Inflammatory macrophage treated with lipopolysaccharide for 1 hour (primary cell): ENCODE measurements around the gene BCAP29.
"Not testable (repeated sequence)": the region's sequence is repeated elsewhere in the genome, so short reads cannot be mapped to it uniquely, and the experiment has no call there.

Source experiments
- DNase-seq, 2 donors: peaks; one replicate each; pipeline ENCODE4 v3.0.0-alpha.2; 2020 to 2022

The BCAP29 gene

DNA sequence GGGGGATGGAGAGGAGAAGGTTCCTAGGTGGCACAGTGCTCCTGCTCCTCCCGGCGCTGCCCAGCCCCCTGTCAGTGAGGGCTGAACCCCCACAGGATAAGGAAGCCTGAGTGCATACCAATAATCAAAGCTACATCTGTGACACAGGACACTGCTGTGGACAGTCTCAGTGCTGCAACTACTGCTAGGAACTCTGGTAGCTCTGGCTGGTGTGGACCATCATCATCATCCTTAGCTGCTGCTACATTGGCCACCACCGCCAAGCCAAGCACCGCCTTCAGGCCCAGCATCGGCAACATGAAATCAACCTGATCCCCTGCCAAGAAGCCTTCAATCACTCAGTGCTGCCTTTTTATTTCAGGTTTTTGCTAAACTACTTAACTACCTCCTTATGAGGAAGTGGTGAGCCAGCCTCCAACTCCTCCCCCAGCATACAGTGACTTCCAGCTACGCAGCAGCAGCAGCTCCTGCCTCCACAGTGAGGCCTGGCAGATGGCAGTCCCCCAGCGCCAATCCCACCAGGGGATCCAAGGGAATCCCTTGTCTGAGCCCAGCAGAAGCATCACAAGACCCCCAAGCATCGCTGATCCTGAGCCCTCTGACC, 48.5 kb downstream of the BCAP29 start:
- DNase-seq = peak; percentile 3 to 35

DNA sequence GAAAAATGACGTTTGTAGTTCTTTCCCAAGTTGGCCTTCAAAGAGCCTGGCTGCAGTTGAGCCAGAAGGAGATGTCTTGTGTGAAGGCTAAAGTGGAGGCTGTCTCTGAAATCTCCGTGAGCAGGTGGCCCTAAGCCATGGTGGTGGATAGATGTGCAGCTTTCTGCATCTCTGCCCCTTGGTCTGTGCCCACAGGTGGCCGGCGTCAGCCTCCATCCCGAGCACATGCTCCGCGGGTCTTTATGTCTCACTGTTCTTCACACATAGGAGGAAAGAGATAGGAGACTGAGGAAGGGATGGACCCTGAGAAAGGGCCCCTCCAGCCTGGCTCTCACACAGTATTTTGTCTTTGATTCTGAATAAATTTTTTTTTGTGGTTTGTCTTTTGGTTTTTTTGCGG, 50.3 kb downstream of the BCAP29 start:
- no peak for DNase-seq

DNA sequence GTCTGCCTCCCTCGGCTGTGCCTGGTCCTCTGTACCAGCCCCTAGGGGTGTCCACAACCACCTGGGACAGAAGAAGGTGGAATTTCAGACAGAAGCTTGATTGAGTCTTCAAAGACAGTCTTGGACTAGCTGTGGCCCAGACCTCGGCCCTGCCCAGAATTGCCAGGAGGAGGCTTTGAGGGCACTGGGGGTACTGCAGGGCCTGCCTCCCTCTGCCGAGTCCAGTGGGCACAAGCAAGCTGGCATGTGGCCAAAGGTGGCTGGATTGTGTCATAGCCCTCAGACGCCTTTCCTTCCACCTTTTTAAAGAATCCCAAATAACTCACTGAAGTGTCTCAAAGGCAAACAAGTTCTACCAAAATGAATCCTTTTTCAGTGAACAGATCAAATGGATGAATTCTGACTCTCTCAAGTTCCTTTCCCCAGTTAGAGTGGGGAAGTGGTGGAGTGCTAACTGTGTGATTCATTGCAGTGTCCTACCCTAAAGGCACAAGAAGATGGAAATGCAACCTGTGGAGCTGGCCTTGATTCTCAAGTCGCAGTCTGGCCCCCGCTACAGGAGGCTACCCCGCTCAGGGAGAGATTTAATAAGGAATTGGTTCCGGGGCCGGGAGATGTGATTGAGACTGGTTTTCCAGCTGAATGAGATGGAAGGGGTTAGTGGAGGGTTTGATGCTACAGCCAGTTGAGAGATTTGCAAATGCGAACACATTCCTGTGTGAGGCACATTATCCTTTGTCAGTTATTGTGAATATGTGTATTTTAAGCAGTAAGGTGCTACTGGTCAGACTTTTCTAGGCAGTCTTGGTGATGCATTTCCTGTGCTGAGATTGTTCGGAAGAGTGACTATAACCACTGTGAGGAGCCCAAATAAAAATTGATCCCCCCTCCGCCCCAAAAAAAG, 51.8 kb downstream of the BCAP29 start:
- no peak for DNase-seq

DNA sequence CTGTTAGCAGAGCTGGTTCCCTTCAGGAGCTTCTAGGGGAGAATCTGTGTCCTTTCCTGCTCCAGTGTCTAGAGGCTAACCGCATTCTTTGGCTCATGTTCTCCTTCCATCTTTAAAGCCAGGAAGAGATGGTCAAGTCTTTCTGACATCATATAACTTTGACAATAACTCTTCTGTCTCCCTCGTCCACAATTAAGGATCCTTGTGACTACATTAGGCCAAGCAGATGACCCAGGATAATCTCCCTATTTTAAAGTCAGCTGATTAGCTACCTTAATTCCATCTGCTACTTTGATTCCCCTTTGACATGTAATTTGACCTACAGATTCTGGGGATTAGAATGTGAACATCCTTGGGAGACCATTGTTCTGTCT, 52.4 kb downstream of the BCAP29 start:
- DNase-seq = no peak

DNA sequence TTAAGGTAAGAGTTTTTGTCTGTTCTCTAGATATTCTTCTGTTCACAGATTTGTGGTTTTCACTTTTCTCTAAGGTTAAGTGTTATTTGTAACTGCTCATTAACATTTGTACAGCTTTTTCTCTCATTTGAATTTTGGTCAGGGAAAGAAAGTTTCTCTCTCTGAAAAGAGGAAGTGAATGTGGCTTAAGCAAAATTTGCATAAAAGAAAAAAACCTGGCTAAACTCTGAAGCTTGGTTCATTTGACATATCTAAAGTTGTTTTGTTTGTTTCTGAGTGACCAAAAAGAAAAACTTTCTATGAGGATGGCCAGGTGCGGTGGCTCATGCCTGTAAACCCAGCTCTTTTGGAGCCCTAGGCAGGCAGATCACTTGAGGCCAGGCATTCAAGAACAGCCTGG, 58.5 kb downstream of the BCAP29 start:
- peak; percentile 53 to 66 for DNase-seq

- DNase-seq = not testable (repeated sequence)
These were observed 59.0 kb downstream of the BCAP29 start for GRCh38 chr7:107639070-107639469.

- DNase-seq = no peak
These were observed 61.6 kb downstream of the BCAP29 start for GRCh38 chr7:107641676-107642075.

DNA sequence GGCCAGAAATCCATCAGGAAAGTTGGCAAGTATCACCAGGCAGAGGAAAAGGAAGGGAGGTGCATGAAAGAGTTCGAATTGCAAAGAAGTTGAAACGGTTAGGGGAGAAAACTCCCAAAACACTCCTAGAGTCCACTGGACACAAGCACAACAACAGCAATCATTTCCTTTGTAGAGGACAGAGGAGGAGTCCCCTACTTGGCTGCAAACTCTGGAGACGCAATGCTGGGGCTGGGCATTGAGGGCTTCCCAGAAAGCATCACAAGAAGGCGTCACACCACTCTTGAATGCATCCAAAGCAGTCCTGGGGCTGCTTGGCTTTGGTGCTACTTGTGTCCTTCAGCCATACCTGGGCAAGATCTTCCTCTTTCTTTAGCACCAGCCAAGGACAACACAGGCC, 62.5 kb downstream of the BCAP29 start:
- no peak for DNase-seq

DNA sequence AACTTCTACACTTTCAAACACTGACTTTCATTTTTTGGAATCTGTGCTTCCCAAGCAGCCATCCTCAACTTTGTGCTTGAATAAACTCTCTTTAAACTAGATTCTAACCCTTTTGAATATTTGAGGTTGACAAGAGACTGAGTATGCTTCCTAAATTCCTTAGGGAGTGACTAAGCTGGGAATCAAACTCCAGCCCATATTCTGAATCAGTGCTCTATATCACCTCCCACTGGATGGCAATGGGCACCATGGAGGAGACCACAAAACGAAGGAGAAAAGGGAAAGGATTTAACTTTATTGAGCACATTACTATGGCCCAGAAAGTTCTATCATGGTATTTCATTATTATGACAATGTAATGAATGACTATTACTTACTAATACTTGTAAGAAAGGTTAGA, 63.4 kb downstream of the BCAP29 start:
- no peak for DNase-seq

DNA sequence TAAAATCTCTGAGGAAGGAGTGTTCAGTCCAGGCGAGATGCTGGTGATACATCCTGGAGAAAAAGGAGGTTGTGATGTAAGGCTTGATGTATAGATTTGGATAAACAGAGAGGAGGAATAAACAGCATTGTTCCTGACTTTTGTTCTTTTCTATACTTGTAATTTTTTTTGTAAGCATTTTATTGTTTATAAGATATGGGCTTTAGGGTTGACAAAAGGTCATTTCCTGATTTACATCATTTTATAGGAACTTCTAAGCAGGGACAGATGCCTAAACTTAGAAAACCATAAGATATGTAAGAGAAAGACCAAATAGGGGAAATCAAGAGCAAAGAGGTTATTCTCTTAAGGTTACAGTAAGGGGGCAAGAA, 63.9 kb downstream of the BCAP29 start:
- DNase-seq = peak in 1 of 2 donors; percentile 11

DNA sequence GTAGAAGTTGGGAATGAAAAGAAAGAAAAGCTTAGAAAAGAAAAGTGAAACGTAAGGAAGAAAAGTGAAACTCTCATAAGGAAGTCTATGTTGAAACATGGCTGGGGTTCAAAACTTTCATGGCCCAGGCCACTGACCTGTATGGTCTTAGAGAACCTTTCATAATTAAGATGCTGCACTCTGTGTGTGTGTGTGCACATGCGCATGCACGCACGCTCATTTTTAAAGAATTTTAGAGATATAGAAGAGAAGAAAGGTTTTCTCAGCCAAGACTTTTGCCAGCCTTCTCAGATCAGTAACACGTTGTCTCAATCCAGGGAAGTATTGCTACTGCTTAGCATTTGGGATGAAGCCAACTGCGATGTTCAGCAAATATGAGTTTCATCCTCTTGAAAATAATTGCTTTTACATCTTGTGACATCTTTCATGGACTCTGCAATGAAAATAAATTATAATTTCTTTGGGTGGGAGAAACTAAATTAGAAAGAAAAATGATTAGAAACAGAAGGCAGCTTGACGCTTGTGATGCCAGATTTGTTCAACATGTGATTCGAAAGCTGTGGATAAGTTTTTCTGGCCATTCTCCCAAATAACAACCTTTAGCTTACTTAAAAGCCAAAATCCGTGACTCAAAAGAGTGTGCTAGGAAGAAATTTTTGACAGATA, 64.4 kb downstream of the BCAP29 start:
- no peak for DNase-seq

DNA sequence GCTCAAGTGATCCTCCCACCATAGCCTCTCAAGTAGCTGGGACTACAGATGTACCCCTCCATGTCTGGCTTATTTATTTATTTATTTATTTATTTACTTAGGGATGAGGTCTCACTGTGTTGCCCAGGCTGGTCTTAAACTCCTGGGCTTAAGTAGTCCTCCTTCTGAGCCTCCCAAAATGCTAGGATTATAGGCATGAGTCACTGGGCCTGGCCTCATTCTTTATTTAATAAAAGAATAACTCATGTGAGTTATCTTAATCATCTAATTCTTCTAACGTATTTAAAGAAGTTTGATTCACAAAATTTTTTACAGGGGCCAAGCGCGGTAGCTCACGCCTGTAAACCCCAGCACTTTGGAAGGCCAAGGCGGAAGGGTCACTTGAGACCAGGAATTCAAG, 72.6 kb downstream of the BCAP29 start:
- DNase-seq = no peak

DNA sequence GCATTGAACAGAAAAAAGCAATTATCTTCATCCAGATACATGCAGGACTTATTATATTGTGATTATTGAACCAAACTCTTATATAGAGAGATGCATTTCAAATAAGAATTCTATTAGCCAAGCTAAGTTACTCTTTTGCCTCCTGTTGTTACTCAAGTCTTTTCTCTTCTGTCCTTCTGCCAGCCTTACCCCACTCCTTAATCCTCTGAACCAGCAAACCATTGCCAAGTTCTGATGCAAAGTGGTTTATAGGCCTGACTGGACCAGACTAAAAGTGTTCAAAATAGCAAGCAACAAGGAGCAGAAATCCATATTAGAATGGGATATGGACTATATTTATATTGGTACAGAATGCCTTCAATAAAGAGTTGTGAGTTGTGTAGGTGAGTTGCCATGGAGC, 78.4 kb downstream of the BCAP29 start:
- DNase-seq = no peak

DNA sequence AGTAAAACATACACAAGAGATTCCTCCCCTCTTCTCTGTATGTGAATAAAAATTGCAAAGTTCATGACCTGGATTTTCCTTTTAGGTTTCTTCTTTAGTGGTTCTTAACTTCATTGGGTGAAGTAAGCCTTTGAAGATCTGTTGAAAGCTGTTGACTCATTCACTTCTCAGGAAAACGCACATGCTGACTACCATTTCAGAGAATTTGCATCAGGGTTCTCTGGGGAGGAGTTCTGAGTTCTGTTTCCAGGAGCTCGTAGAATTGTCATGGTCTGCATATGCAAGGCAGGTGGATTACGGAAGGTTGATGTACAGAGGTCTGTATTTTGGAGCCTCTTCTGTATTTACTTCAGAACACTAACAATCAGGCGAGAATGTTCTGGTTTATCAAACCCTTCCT, 79.6 kb downstream of the BCAP29 start:
- DNase-seq = peak; percentile 11 to 37

- DNase-seq = no peak
These were observed 80.5 kb downstream of the BCAP29 start, which contains the start of gene SLC26A4 for GRCh38 chr7:107660381-107661080. SLC26A4 (plus strand) TSS chr7:107660828; CDS start chr7:107661642, 814 bp downstream.

DNA sequence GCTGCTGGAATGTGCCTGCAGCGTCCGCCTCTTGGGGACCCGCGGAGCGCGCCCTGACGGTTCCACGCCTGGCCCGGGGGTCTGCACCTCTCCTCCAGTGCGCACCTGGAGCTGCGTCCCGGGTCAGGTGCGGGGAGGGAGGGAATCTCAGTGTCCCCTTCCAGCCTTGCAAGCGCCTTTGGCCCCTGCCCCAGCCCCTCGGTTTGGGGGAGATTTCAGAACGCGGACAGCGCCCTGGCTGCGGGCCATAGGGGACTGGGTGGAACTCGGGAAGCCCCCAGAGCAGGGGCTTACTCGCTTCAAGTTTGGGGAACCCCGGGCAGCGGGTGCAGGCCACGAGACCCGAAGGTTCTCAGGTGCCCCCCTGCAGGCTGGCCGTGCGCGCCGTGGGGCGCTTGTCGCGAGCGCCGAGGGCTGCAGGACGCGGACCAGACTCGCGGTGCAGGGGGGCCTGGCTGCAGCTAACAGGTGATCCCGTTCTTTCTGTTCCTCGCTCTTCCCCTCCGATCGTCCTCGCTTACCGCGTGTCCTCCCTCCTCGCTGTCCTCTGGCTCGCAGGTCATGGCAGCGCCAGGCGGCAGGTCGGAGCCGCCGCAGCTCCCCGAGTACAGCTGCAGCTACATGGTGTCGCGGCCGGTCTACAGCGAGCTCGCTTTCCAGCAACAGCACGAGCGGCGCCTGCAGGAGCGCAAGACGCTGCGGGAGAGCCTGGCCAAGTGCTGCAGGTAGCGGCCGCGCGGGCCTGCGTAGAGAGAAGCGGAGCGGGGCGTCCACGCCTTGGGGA, 81.2 kb downstream of the BCAP29 start:
- DNase-seq = peak in 1 of 2 donors; percentile 11

DNA sequence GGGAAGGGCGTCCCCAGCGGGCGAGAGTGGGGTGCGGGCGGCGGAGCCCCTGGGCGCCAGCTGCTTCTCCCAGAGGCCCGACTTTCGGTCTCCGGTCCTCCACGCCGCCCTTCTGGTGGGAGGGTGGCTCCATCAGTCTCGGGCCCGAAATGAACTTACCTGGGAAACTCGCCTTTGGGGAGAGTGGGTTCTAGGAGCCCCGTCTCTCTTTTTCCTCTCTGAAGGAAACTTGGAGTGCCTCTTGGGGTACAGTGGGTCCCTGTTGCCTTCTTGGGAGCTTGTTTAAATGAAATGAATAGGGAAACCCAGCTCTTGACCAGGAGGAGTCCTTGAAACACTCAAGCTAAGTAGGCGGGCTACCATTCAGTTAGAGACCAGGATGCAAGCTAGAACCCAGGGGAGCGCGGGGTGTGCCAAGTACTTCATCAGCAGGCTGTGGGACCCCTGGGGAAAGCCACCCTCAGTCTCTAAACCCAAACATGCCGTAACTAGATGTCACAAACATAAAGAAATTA, 81.9 kb downstream of the BCAP29 start:
- DNase-seq = no peak

DNA sequence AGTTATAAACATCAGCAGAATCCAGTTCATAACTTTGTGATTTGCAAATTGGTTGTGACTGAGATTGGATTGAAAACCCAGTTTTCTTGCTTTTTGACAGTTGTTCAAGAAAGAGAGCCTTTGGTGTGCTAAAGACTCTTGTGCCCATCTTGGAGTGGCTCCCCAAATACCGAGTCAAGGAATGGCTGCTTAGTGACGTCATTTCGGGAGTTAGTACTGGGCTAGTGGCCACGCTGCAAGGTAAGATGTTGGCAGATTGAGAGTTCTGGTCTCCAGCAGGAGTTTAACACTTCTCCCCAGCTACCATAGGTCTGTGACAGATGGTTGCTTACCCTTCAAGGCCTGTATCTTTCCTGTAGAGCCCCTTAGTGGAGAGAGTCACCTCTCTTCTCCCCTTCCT, 83.2 kb downstream of the BCAP29 start:
- no peak for DNase-seq

- DNase-seq = no peak
These were observed 86.7 kb downstream of the BCAP29 start for GRCh38 chr7:107666790-107667189.

DNA sequence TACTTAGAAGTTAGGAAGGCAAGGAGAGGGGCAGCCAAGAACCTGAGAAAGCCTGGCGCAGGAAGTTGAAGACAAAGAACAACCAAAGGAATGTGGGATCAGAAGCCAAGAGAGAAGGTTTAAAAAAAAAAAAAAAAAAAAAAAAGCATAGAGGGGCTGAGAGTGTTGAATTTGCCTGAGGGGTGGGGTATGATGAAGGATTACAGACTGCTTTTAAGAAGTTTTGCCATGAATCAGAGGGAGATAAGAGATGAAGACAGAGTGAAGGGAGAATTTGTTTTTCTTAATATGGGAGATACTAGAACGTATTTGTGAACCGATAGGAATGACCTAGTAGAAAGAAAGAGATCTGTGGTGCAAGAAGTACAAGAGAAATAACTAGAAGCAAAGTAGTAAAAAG, 87.3 kb downstream of the BCAP29 start:
- no peak for DNase-seq

- no peak for DNase-seq
These were observed 88.2 kb downstream of the BCAP29 start for GRCh38 chr7:107668296-107668695.
